Measurements from ENCODE around the gene FKBP1A.

Gene FKBP1A

GRCh38 chr20:1319051-1319450 is 73.8 kb downstream of the FKBP1A start:
- DNase-seq (ENCODE audit: low read depth in 3 of 3), result no peak

Measured in stimulated activated CD4-positive, alpha-beta T cell treated with anti-CD3 and anti-CD28 coated beads, TNF-alpha, amount 100 ng/mL, for 4 hours (primary cell).